Natural killer cell (primary cell): ENCODE results near the gene FAR1. TPM values are rescaled to one million over a fixed set of nuclear protein-coding genes. Genes with fewer than 3 reads are reported as not detected.

Experiments used
- ATAC-seq, 3 donors: fragments of 150-1000 bp in 2 of 3; fragments of 200-7000 bp in 1 of 3; cut with Tn5 transposase; 1 replicate in 1 of 3; 2 replicates in 2 of 3; pipeline ENCODE4 v1.10.0; 2021; ENCODE audit warnings: mild to moderate bottlenecking in 2 of 3, moderate library complexity in 2 of 3
- DNase-seq, 2 donors: peaks; one replicate each; pipeline versions ENCODE4 v3.0.0 to v3.0.0-alpha.2; 2013 to 2021; ENCODE audit warnings: mixed read lengths in 1 of 2
- H3K27ac ChIP-seq: one replicate; pipeline ENCODE4 v1.5.1; 2013; ENCODE audit warnings: mild to moderate bottlenecking, low read length
- H3K27me3 ChIP-seq: one replicate; pipeline ENCODE4 v1.6.1; 2013; ENCODE audit warnings: low read length; ENCODE audit not compliant: control insufficient read depth, insufficient read depth
- H3K36me3 ChIP-seq: one replicate; pipeline ENCODE4 v1.6.1; 2013; ENCODE audit warnings: low read length; ENCODE audit not compliant: control insufficient read depth, insufficient read depth
- H3K4me1 ChIP-seq: one replicate; pipeline ENCODE4 v1.6.1; 2013; ENCODE audit warnings: low read length; ENCODE audit not compliant: control insufficient read depth, insufficient read depth
- H3K4me3 ChIP-seq: one replicate; pipeline ENCODE4 v1.5.1; 2013; ENCODE audit warnings: low read length
- H3K9me3 ChIP-seq: one replicate; pipeline ENCODE4 v1.6.1; 2013; ENCODE audit warnings: low read length; ENCODE audit not compliant: control insufficient read depth, insufficient read depth
- H3K27ac Mint-ChIP-seq, 2 donors: one replicate each; pipeline ENCODE4 v1.8.0; 2022; ENCODE audit warnings: mild to moderate bottlenecking in 2 of 2, mixed read lengths in 2 of 2, moderate library complexity in 1 of 2
- H3K27me3 Mint-ChIP-seq, 2 donors: one replicate each; pipeline ENCODE4 v1.8.0; 2022; ENCODE audit warnings: low read depth in 2 of 2, mixed read lengths in 2 of 2
- H3K36me3 Mint-ChIP-seq: one replicate; pipeline ENCODE4 v1.8.0; 2022; ENCODE audit warnings: mixed read lengths
- H3K4me1 Mint-ChIP-seq, 2 donors: one replicate each; pipeline ENCODE4 v1.8.0; 2022; ENCODE audit warnings: mixed read lengths in 2 of 2
- H3K4me3 Mint-ChIP-seq: one replicate; pipeline ENCODE4 v1.8.0; 2022; ENCODE audit warnings: mild to moderate bottlenecking, moderate library complexity, mixed read lengths
- H3K9me3 Mint-ChIP-seq, 2 donors: one replicate each; pipeline ENCODE4 v1.8.0; 2022; ENCODE audit warnings: mixed read lengths in 2 of 2
- CTCF ChIP-seq: fragments of 200-600 bp; IDR thresholded peaks from one replicate; pipeline ENCODE4 v1.8.0; 2022; ENCODE audit warnings: antibody characterized with exemption
- WGBS: methylation state at CpG from one replicate; pipeline ENCODE4 v1.1.7; 2013; ENCODE audit warnings: missing lambda C conversion rate; ENCODE audit not compliant: insufficient coverage; 5-methylcytosine and 5-hydroxymethylcytosine counted together
- intact Hi-C: fragments of 100-400 bp; cut with micrococcal nuclease; formaldehyde crosslinking; loops from one replicate; pipeline ENCODE4 v1.14.2; 2022
- total RNA-seq, 4 donors: library from RNA; stranded (reverse); fragments of 120-200 nt in 1 of 4; gene quantifications; one replicate each; pipeline versions ENCODE4 v1.2.3 to v1.2.4, GENCODE V29; 2013 to 2022

The FAR1 gene
- total RNA-seq, 3 donors from 2014 or later (not counting 1 experiment from before 2014, with no cell fraction given) = 59.5 to 74.7 (median 74.6) TPM

- peaks cover 30% of the 10 kb centered on the region for H3K36me3 Mint-ChIP-seq
- H3K27me3 Mint-ChIP-seq = peaks cover 16 to 65% of the 10 kb centered on the region in 2 donors
- peaks cover 0 to 2% of the 10 kb centered on the region in 2 donors for H3K9me3 Mint-ChIP-seq
- H3K36me3 ChIP-seq = no peaks in the 10 kb centered on the region
- WGBS = 83% methylated on average over 2 of the region's 4 CpGs
- H3K4me3 Mint-ChIP-seq = no peak overlapping the region
- no peak overlapping the region for H3K4me3 ChIP-seq
- ATAC-seq (no peak), DNase-seq (no peak)
- no peaks in the 10 kb centered on the region for H3K4me1 ChIP-seq
- H3K27ac Mint-ChIP-seq = no peak overlapping the region
- intact Hi-C loops = no loop called here
- H3K27me3 ChIP-seq = peaks cover 4% of the 10 kb centered on the region
- TF ChIP-seq CTCF = no peak
- no peaks in the 10 kb centered on the region for H3K9me3 ChIP-seq
- H3K4me1 Mint-ChIP-seq = peaks cover 6 to 8% of the 10 kb centered on the region in 2 donors
- no peak overlapping the region for H3K27ac ChIP-seq
Measured at GRCh38 chr11:13637125-13638069, 31.1 kb upstream of the FAR1 start.

GRCh38 chr11:13638422-13638821 is 30.0 kb upstream of the FAR1 start:
- peaks cover 4% of the 10 kb centered on the region for H3K27me3 ChIP-seq
- TF ChIP-seq CTCF = no peak
- Mint-ChIP-seq H3K27ac (no peak overlapping the region), H3K27me3 (peaks cover 14 to 65% of the 10 kb centered on the region in 2 donors), H3K4me1 (peaks cover 6 to 8% of the 10 kb centered on the region in 2 donors), H3K9me3 (peaks cover 0 to 1% of the 10 kb centered on the region in 2 donors), H3K4me3 (no peak overlapping the region), H3K36me3 (peaks cover 24% of the 10 kb centered on the region)
- no peaks in the 10 kb centered on the region for H3K4me1 ChIP-seq
- DNase-seq = no peak
- intact Hi-C loops = no loop called here
- ATAC-seq = no peak
- H3K27ac ChIP-seq = no peak overlapping the region
- H3K36me3 ChIP-seq = no peaks in the 10 kb centered on the region
- H3K4me3 ChIP-seq = no peak overlapping the region
- H3K9me3 ChIP-seq = no peaks in the 10 kb centered on the region

- no peaks in the 10 kb centered on the region for H3K9me3 ChIP-seq
- no peak for ATAC-seq
- H3K4me3 ChIP-seq = no peak overlapping the region
- H3K36me3 ChIP-seq = no peaks in the 10 kb centered on the region
- TF ChIP-seq CTCF = no peak
- Mint-ChIP-seq H3K27me3 (peaks cover 10 to 43% of the 10 kb centered on the region in 2 donors), H3K4me1 (peaks cover 6 to 8% of the 10 kb centered on the region in 2 donors), H3K27ac (no peak overlapping the region), H3K36me3 (peaks cover 20% of the 10 kb centered on the region), H3K9me3 (no peaks in the 10 kb centered on the region), H3K4me3 (no peak overlapping the region)
- intact Hi-C loops = no loop called here
- H3K27me3 ChIP-seq = peaks cover 3% of the 10 kb centered on the region
- DNase-seq = no peak
- no peak overlapping the region for H3K27ac ChIP-seq
- 78% methylated on average over 3 of the region's 7 CpGs for WGBS
- H3K4me1 ChIP-seq = no peaks in the 10 kb centered on the region
Measured at GRCh38 chr11:13644997-13645687, 23.3 kb upstream of the FAR1 start.
